GM12891 (cell line): Measurements from ENCODE around the gene CHI3L2.

Experiments used
- DNase-seq: peaks from one replicate; pipeline ENCODE4 v3.0.0; 2011; ENCODE audit warnings: low spot score; ENCODE audit not compliant: insufficient read length
- FAIRE-seq: peaks from 2 replicates; lab custom pipeline; 2011; peaks lifted over from hg19 to GRCh38; lab: Jason Lieb, UNC
- PAX5 ChIP-seq: IDR thresholded peaks from 2 replicates; pipeline ENCODE4 v1.6.1; 2011; ENCODE audit warnings: low read length, moderate library complexity, mild to moderate bottlenecking; ENCODE audit not compliant: insufficient read depth, severe bottlenecking
- POLR2A ChIP-seq: IDR thresholded peaks from 2 replicates; pipeline ENCODE4 v1.6.1; 2011; ENCODE audit warnings: low read depth, low read length, control low read depth
- POLR2AphosphoS5 ChIP-seq: IDR thresholded peaks from 2 replicates; pipeline ENCODE4 v1.6.1; 2011; ENCODE audit warnings: low read depth, low read length, control low read depth
- POU2F2 ChIP-seq: IDR thresholded peaks from 2 replicates; pipeline ENCODE4 v1.6.1; 2011; ENCODE audit warnings: low read depth, mild to moderate bottlenecking, control low read depth, low read length, moderate library complexity
- SPI1 ChIP-seq: IDR thresholded peaks from 2 replicates; pipeline ENCODE4 v1.6.1; 2011; ENCODE audit warnings: low read depth, low read length, control low read depth
- TAF1 ChIP-seq: IDR thresholded peaks from 2 replicates; pipeline ENCODE4 v1.6.1; 2011; ENCODE audit warnings: low read depth, low read length, control low read depth

CHI3L2 gene

DNA sequence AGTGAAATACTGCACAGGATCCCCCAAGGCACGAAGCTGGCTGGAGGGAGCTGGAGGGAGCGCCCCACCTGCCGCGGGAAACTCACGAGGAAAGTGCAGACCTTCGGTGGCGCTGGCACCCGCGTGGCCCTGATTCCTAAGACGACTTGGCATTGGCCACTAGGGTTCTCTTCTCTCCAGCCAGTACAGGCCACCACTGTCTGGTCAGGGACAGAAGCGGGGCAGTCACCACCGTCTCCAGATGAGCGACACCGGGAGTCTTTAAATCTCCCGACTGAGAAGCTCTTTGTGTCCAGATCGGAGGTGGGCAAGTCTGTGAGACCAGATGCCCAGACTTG is 43.9 kb downstream of the CHI3L2 start:
- no peak for FAIRE-seq
- no peak for TF ChIP-seq TAF1
- no peak for TF ChIP-seq POLR2A
- TF ChIP-seq POU2F2 = no peak
- TF ChIP-seq PAX5 = no peak
- no peak for TF ChIP-seq SPI1
- DNase-seq = no peak

DNA sequence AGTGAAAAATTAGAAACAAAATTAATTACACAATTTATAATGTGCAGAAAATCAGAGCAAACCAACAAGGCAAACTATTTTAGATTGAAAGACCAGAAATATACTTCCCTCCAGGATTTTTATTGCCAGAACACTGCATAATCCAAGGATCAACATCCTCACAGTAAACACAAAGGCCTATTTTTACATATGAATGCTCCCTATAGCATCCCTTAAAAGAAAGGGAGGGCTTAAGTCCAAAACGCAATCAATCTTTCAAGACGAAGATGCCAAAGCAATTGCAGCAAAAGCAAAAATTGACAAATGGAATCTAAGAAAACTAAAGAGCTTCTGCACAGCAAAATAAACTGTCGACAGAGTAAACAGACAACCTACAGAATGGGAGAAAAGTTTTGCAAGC is 44.6 kb downstream of the CHI3L2 start:
- no peak for FAIRE-seq
- DNase-seq = no peak
- TF ChIP-seq POLR2AphosphoS5 (no peak), SPI1 (no peak), POU2F2 (no peak)

DNA sequence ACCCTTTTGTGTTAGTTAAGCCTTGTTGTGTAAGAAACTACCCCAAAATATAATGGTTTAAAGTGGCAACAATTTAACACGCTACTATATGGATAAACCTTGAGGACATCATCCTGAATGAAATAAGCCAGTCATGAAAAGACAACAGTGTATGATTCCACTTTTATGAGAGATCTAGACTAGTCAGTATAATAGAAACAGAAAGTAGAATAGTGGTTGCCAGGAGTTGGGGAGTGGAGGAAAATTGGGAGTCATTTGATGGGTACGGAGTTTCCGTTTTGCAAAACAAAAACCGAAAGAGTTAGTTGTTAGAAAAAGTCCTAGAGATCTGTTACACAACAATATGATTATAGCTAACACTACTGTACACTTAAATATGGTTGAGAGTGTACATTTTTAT is 47.1 kb downstream of the CHI3L2 start:
- no peak for TF ChIP-seq POU2F2
- TF ChIP-seq PAX5 = no peak
- no peak for TF ChIP-seq TAF1
- TF ChIP-seq SPI1 = no peak
- TF ChIP-seq POLR2A = no peak
- no peak for TF ChIP-seq POLR2AphosphoS5
- no peak for DNase-seq
- FAIRE-seq = no peak

DNA sequence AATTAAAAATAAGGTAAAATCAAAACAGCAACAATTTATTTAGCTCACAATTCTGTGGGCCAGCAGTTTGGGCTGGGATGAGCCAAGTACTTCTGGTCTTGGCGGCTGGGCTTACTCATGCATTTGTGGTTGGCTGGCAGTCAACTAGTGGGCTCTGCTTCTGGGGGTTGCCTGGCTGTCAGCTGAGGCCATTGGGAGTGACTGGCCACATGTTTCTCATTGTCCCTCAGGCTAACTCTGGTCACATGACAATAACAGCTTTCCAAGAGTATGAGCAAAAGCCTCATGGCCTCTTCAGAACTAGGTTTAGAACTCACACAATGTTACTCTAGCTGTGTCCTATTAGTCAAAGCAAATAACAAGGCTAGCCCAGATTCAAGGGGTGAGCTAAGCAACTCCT is 47.6 kb downstream of the CHI3L2 start:
- FAIRE-seq (no peak), DNase-seq (no peak)
- TF ChIP-seq POLR2AphosphoS5 = no peak
- no peak for TF ChIP-seq SPI1
- no peak for TF ChIP-seq PAX5
- no peak for TF ChIP-seq POU2F2
- TF ChIP-seq POLR2A = no peak
- TF ChIP-seq TAF1 = no peak

DNA sequence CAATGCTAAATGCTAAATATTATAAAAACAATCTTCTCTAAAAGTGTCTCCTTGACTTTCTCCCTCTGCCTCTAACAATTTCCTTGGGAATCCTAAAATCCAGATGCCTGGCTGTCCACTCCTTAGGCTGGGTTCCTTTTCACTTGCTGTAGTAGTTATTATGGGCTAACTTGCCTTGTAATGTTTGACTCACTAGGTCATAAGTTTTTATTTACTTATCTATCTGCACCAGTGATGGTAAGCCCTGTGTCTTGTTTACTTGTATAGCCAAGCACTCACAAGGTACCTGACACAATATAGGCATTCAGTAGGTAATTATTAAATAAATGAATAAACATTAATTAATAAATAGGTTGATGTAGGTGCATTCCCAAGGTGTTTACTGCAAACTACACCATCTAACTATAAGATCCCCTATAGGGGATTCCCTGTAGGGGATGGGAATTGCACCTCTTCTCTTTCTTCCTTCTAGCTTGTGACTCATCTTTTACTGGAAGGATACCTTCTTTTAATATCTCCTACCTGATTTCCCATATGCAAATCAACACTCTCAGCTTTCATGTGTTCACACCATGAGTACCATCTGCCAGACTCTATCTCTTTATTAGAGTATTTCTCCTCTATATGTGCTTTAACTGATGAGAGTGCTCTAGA is 48.4 kb downstream of the CHI3L2 start:
- DNase-seq (no peak), FAIRE-seq (no peak)
- no peak for TF ChIP-seq POU2F2
- no peak for TF ChIP-seq PAX5
- TF ChIP-seq POLR2AphosphoS5 = no peak
- TF ChIP-seq POLR2A = no peak
- TF ChIP-seq SPI1 = no peak

DNA sequence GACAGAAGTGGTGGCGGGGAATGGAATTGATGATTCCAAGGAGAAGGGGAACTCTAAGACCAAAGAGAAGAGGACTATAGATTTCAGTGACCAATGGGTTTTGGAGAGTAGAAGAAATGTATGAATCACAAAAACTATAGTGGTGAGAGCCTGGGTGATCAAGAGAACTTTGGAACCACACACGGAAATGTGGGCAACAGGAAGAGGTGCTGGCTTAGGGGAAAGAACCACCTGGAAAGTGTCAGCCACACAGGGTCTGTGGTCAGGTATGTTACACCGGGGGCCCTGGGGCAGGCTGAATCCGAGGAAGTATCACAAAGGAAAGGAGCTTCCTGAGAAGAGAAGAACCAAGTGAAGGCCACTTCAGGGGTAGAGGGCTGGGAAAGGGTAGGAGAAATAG is 51.6 kb downstream of the CHI3L2 start:
- FAIRE-seq = no peak
- TF ChIP-seq PAX5 (no peak), TAF1 (no peak), SPI1 (no peak), POLR2AphosphoS5 (no peak), POLR2A (no peak), POU2F2 (no peak)
- no peak for DNase-seq

DNA sequence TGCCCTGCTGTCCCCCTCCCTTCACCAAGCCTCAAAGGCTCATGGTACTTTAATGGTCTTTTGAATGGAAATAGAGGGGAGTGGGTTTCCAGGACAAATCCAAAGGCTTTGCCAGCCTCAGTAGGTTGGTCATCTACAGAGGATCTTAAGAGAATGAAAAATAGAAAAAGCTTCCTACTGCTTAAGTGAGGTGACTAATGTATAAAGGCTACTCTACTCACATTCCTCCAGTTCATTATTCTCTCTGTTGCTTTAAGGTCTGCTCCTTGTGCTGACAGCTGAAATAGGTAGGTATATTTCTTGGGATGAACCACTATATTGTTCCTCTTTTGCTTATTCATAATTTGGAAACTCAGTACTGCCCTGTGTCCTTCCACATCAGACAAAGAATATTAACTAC is 52.8 kb downstream of the CHI3L2 start:
- DNase-seq (no peak), FAIRE-seq (no peak)
- TF ChIP-seq PAX5 (no peak), SPI1 (no peak), POU2F2 (no peak), POLR2AphosphoS5 (no peak), POLR2A (no peak), TAF1 (no peak)

DNA sequence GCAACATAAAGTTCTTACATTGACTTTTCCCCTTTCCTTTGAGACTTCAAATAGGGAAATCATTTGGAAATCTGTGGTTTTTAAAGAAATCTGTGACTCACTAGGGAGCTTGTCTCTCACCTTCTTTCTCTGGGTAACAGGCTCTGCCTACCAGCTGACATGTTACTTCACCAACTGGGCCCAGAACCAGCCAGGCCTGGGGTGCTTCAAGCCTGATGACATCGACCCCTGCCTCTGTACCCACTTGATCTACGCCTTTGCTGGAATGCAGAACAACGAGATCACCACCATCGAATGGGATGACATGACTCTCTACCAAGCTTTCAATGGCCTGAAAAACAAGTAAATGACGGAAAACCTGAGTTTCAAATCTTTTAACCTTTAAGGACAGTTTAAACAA is 53.9 kb downstream of the CHI3L2 start:
- FAIRE-seq = no peak
- TF ChIP-seq SPI1 (no peak), POU2F2 (no peak), POLR2AphosphoS5 (no peak), TAF1 (no peak), PAX5 (no peak), POLR2A (no peak)
- DNase-seq = no peak

DNA sequence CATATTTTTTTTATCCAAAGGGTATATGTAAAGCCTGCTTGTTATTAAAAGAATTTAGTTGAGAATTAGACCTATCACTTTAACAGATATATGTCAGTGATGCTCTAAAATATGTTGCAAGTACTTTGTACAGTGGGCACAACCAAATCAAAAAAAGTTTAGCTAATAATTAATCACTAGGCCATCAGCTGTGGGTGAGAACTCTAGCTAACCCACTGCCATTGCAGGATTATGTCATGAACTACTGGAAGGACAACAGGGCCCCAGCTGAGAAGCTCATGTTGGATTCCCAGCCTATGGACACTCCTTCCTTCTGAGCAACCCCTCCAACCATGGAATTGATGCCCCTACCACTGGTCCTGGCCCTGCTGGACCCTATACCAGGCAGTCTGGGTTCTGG is 56.3 kb downstream of the CHI3L2 start:
- no peak for TF ChIP-seq SPI1
- DNase-seq (no peak), FAIRE-seq (no peak)

DNA sequence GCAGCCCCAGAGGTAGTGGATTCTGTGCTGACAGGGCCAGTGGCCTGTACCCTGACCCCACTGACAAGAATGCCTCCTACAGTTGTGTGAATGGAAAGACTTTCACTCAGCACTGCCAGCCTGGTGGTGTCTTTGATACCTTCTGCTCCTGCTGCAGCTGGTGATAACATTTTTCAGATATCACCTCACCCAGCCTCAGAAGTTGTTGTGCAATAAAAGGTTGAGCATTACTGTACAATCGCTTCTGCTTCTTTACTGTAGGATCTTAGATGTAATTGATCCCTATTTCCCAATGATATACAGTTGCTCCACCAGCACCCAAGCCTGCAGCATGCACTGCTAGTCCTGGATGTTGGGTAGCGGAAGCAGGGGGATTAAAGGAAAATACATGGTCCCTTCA is 58.4 kb downstream of the CHI3L2 start:
- DNase-seq (no peak), FAIRE-seq (no peak)
- TF ChIP-seq POLR2AphosphoS5 (no peak), POLR2A (no peak), PAX5 (no peak), POU2F2 (no peak), TAF1 (no peak), SPI1 (no peak)

DNA sequence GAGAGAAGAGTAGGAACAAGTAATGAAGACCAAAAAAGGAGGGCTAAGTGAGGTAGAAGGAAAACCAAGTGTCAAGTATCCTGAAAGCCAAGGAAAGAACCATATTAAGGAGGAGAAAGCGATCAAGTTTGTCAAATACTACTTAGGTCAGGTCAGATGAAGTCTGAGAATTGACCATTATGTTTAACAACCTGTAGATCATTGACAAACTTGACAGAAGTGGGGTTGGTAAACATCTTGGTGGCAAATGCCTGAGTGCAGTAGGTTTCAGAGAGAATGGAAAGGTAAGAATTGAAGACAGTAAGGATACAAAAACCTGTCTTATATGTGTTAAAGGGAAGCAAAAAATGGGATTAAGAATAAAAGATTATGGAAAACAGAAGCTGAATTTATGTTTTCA is 59.4 kb downstream of the CHI3L2 start:
- no peak for DNase-seq
- TF ChIP-seq POU2F2 (no peak), POLR2AphosphoS5 (no peak), POLR2A (no peak), PAX5 (no peak), SPI1 (no peak), TAF1 (no peak)
- FAIRE-seq = no peak
